Measurements from ENCODE around the gene ABCC10. TPM values are rescaled to one million over a fixed set of nuclear protein-coding genes. Genes with fewer than 3 reads are reported as not detected.

ABCC10 gene
- total RNA-seq, 1 experiment from 2014 or later = 31.8 TPM

DNA sequence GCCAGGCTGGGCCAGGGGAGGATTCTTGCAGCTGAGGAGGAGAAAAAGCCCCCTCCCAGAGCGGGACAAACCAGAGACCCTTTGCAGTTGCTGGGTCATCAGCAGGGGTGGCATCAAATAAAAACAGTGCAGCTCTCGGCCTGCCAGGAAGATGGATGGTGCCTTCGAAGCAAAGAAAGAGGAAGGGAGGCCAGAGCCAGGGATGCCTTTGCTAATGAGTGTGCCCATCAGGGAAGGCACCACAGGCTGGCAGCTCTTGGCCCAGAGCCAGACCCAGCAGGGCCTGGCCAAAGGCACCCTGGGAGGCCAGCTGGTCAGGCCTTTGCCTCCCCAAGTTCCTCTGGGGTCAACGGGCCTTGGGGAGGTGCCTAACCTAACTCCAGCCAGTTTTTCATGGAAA is 31.6 kb upstream of the ABCC10 start:
- DNase-seq = no peak
- WGBS (ENCODE audit: extremely low coverage, insufficient read length, low lambda C conversion rate) = no CpG with 5 or more reads among the region's 4 CpGs
- no peak overlapping the region for H3K27ac ChIP-seq (ENCODE audit: insufficient read length, low read depth, low read length)
- H3T11ph ChIP-seq (ENCODE audit: low read length) = no peak overlapping the region
- no peak overlapping the region for H3K23ac ChIP-seq (ENCODE audit: insufficient read length, low read depth, low read length)
- no peaks in the 10 kb centered on the region for H3K9me3 ChIP-seq (ENCODE audit: control insufficient read depth, low read depth, low read length)
- no peak overlapping the region for H2AK5ac ChIP-seq (ENCODE audit: insufficient read length, low read length)
- H3K9me3 Mint-ChIP-seq = no peaks in the 10 kb centered on the region
- H3K27me3 ChIP-seq (ENCODE audit: insufficient read depth, low read length) = no peaks in the 10 kb centered on the region
- no peak overlapping the region for H2BK15ac ChIP-seq (ENCODE audit: low read depth, low read length)
- no peak overlapping the region for H3K4me3 Mint-ChIP-seq
- no peak overlapping the region for H3K18ac ChIP-seq (ENCODE audit: insufficient read length, low read depth, low read length)
- TF ChIP-seq, protein P1, sequence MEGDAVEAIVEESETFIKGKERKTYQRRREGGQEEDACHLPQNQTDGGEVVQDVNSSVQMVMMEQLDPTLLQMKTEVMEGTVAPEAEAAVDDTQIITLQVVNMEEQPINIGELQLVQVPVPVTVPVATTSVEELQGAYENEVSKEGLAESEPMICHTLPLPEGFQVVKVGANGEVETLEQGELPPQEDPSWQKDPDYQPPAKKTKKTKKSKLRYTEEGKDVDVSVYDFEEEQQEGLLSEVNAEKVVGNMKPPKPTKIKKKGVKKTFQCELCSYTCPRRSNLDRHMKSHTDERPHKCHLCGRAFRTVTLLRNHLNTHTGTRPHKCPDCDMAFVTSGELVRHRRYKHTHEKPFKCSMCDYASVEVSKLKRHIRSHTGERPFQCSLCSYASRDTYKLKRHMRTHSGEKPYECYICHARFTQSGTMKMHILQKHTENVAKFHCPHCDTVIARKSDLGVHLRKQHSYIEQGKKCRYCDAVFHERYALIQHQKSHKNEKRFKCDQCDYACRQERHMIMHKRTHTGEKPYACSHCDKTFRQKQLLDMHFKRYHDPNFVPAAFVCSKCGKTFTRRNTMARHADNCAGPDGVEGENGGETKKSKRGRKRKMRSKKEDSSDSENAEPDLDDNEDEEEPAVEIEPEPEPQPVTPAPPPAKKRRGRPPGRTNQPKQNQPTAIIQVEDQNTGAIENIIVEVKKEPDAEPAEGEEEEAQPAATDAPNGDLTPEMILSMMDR (conservative IDR thresholded peaks at IDR 0.05) = no peak
- no peaks in the 10 kb centered on the region for H4K20me1 ChIP-seq (ENCODE audit: control insufficient read depth, insufficient read depth, insufficient read length)
- no peak overlapping the region for H3K27ac Mint-ChIP-seq
- H3K79me1 ChIP-seq (ENCODE audit: insufficient read depth, low read depth, low read length, poor library complexity, severe bottlenecking) = no peaks in the 10 kb centered on the region
- H2BK12ac ChIP-seq (ENCODE audit: insufficient read length, low read depth, low read length) = no peak overlapping the region
- H3K56ac ChIP-seq (ENCODE audit: insufficient read length, low read depth, low read length) = no peak overlapping the region
- no peak overlapping the region for H4K8ac ChIP-seq (replicated peaks; ENCODE audit: insufficient read length, low read depth, low read length)
- no peak overlapping the region for H2AFZ ChIP-seq (ENCODE audit: low read length)
- H4K5ac ChIP-seq (ENCODE audit: insufficient read length, low read depth, low read length) = no peak overlapping the region
- no peak overlapping the region for H3K4me2 ChIP-seq (ENCODE audit: insufficient read depth, insufficient read length, low read length)
- H2BK20ac ChIP-seq (ENCODE audit: low read depth, low read length, poor library complexity, severe bottlenecking) = no peak overlapping the region
- no peaks in the 10 kb centered on the region; the same call in 1 of the 2 replicates for H3K4me1 ChIP-seq (ENCODE audit: insufficient read depth, low read length)
- no peak overlapping the region for H3K4ac ChIP-seq (ENCODE audit: low read depth, low read length)
- no peak overlapping the region for H3K14ac ChIP-seq (ENCODE audit: insufficient read depth, low read length)
- H3K4me1 Mint-ChIP-seq = peaks cover 18 to 29% of the 10 kb centered on the region in 2 experiments
- H4K91ac ChIP-seq (ENCODE audit: insufficient read length, low read depth, low read length) = no peak overlapping the region
- no peaks in the 10 kb centered on the region for H3K23me2 ChIP-seq (ENCODE audit: insufficient read length, low read depth, low read length, poor library complexity, severe bottlenecking)
- no peaks in the 10 kb centered on the region for H3K36me3 Mint-ChIP-seq (ENCODE audit: insufficient read depth in 1 of 3, low read depth in 3 of 3)
- no peaks in the 10 kb centered on the region for H3K79me2 ChIP-seq (ENCODE audit: insufficient read depth, low read length)
- H3K27me3 Mint-ChIP-seq (ENCODE audit: low read depth) = peaks cover 6% of the 10 kb centered on the region
- no peak overlapping the region for H3K9ac ChIP-seq (ENCODE audit: extremely low read depth, insufficient read length, low read length)
- H2BK5ac ChIP-seq (ENCODE audit: insufficient read length, low read length) = no peak overlapping the region
- H2BK120ac ChIP-seq (ENCODE audit: low read depth, low read length, poor library complexity, severe bottlenecking) = no peak overlapping the region
